HG03060 (cell line): ENCODE results near the gene ANKRD65.
"Not testable (repeated sequence)": the region's sequence is repeated elsewhere in the genome, so short reads cannot be mapped to it uniquely, and the experiment has no call there.

Experiments used
- ATAC-seq: cut with Tn5 transposase; IDR thresholded peaks from one replicate; pipeline ENCODE4 v1.9.1; 2021; ENCODE audit warnings: low read depth, moderate number of reproducible peaks; ENCODE audit not compliant: unreplicated experiment

Gene ANKRD65

GRCh38 chr1:1373815-1374588 is 47.1 kb downstream of the ANKRD65 start:
- ATAC-seq = no peak

- ATAC-seq = no peak
Observed at GRCh38 chr1:1373051-1373814, 47.8 kb downstream of the ANKRD65 start.

GRCh38 chr1:1371746-1372711 is 49.0 kb downstream of the ANKRD65 start:
- no peak for ATAC-seq

DNA sequence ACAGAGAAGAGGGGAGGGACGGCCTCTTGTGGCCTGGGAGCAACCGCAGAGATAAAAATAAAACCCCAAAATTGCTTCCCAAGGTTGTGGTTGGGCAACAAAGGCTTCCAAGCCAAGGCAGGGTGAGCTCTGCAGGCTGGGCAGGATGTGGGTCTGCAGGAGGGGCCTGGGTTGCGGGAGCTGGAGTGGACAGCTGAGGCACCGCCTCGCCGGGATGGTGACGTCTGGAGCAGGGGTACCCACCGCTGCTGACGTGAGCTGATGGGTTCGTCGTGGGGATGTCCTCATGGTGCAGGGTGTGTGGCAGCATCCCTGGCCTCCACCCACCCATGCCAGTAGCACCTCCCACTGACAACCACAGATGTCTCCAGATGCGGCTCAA is 49.7 kb downstream of the ANKRD65 start:
- ATAC-seq = no peak

DNA sequence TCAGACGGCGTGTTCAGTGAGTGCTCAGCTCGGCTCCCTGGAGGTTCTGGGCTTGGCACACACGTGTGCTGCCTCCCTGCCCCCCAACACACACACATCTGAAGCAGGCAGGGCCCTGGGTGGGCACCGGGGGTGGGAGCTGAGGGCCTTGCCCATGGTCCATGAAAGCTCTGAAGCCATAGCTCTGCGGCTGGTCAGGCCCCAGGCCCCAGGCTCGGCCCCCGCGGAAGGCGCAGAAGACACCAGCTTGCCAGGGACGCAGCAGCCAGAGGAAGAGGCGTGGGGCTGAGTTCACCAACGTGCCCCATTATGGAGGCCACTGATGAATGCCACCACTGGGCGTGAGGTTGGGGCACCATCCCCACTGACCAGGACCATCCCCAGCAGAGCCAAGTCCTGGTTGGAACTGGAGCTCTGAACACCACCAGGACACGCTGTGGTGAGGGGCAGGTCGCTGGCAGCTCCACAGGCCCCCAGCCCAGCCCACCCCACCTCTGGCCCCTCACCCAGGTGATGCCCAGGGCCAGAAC is 50.2 kb downstream of the ANKRD65 start:
- no peak for ATAC-seq

DNA sequence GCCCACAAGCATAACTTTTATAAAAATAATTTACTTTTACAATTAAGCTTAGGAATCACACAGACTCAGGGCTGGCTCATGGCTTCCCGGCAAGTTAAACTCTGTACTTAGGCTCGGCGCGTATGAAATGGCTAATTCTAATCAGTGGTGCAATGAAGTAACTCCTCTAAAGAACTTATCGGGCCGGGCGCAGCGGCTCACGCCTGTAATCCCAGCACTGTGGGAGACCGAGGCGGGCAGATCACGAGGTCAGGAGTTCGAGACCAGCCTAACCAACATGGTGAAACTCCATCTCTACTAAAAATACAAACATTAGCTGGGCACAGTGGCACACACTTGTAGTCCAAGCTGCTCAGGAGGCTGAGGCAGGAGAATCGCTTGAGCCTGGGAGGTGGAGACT is 51.0 kb downstream of the ANKRD65 start:
- ATAC-seq = not testable (repeated sequence)
